WTC11 (cell line): ENCODE results near the gene MYMK. TPM values are rescaled to one million over a fixed set of nuclear protein-coding genes. Genes with fewer than 3 reads are reported as not detected.

ENCODE experiments used
- ATAC-seq: fragments of 200-7000 bp; cut with Tn5 transposase; 2 replicates; pipeline ENCODE4 v1.10.0; 2021; ENCODE audit warnings: mild to moderate bottlenecking, moderate library complexity
- CTCF ChIA-PET: fragments of 300-600 bp; sonication (Branson Sonifier 250); formaldehyde crosslinking; loops from one replicate; lab custom pipeline; 2021; ENCODE audit warnings: antibody characterized with exemption; lab: Charles Lee
- POLR2A ChIA-PET: fragments of 350-600 bp; sonication (Branson Sonifier 250); formaldehyde crosslinking; loops from one replicate; lab custom pipeline; 2021; ENCODE audit warnings: antibody characterized with exemption; lab: Charles Lee
- DNase-seq: peaks from one replicate; pipeline ENCODE4 v3.0.0; 2021; ENCODE audit warnings: low spot score
- H3K27ac Mint-ChIP-seq: 2 replicates; pipeline ENCODE4 v1.8.0; 2021; ENCODE audit warnings: mixed read lengths
- H3K27me3 Mint-ChIP-seq: 2 replicates; pipeline ENCODE4 v1.8.0; 2021; ENCODE audit warnings: low read depth, mild to moderate bottlenecking, moderate library complexity, mixed read lengths
- H3K36me3 Mint-ChIP-seq: 2 replicates; pipeline ENCODE4 v1.8.0; 2021; ENCODE audit warnings: mixed read lengths
- H3K4me1 Mint-ChIP-seq: 2 replicates; pipeline ENCODE4 v1.8.0; 2022; ENCODE audit warnings: mixed read lengths
- H3K4me3 Mint-ChIP-seq: 2 replicates; pipeline ENCODE4 v1.8.0; 2021; ENCODE audit warnings: mild to moderate bottlenecking, moderate library complexity, mixed read lengths
- H3K9me3 Mint-ChIP-seq: 2 replicates; pipeline ENCODE4 v1.8.0; 2021; ENCODE audit warnings: mixed read lengths
- AR ChIP-seq: fragments of 250-450 bp; sonication (Bioruptor Pico); IDR thresholded peaks from 2 replicates; pipeline ENCODE4 v1.9.0; 2021; ENCODE audit warnings: mild to moderate bottlenecking
- ATF2 ChIP-seq: sonication (generic); formaldehyde crosslinking; IDR thresholded peaks from 2 replicates; pipeline ENCODE4 v1.8.1; 2022; ENCODE audit warnings: low read depth, missing genetic modification reagents, borderline replicate concordance
- E2F1 ChIP-seq: sonication (generic); formaldehyde crosslinking; IDR thresholded peaks from 2 replicates; pipeline ENCODE4 v1.8.0; 2022; ENCODE audit warnings: mild to moderate bottlenecking, missing genetic modification reagents
- FOXP4 ChIP-seq: sonication (generic); formaldehyde crosslinking; IDR thresholded peaks from 2 replicates; pipeline ENCODE4 v1.8.0; 2022; ENCODE audit warnings: mild to moderate bottlenecking, missing genetic modification reagents
- GABPB1 ChIP-seq: sonication (generic); formaldehyde crosslinking; IDR thresholded peaks from 2 replicates; pipeline ENCODE4 v1.8.1; 2023; ENCODE audit warnings: mild to moderate bottlenecking, missing genetic modification reagents
- MAX ChIP-seq: sonication (generic); formaldehyde crosslinking; IDR thresholded peaks from 2 replicates; pipeline ENCODE4 v1.8.0; 2022; ENCODE audit warnings: mild to moderate bottlenecking, missing genetic modification reagents
- NFE2L1 ChIP-seq: sonication (generic); formaldehyde crosslinking; IDR thresholded peaks from 2 replicates; pipeline ENCODE4 v1.8.1; 2023; ENCODE audit warnings: missing genetic modification reagents
- PRRX2 ChIP-seq: fragments of 250-450 bp; sonication (Bioruptor Pico); IDR thresholded peaks from 2 replicates; pipeline ENCODE4 v1.8.0; 2021; ENCODE audit warnings: mild to moderate bottlenecking
- RELA ChIP-seq: sonication (generic); formaldehyde crosslinking; IDR thresholded peaks from 2 replicates; pipeline ENCODE4 v1.8.1; 2022; ENCODE audit warnings: missing genetic modification reagents, mild to moderate bottlenecking, borderline replicate concordance
- RORB ChIP-seq: fragments of 250-450 bp; sonication (Bioruptor Pico); IDR thresholded peaks from 2 replicates; pipeline ENCODE4 v1.9.0; 2021; ENCODE audit warnings: mild to moderate bottlenecking
- SMAD4 ChIP-seq: sonication (generic); formaldehyde crosslinking; IDR thresholded peaks from 2 replicates; pipeline ENCODE4 v1.8.0; 2022; ENCODE audit warnings: mild to moderate bottlenecking, missing genetic modification reagents
- TEAD4 ChIP-seq: sonication (generic); formaldehyde crosslinking; IDR thresholded peaks from 2 replicates; pipeline ENCODE4 v1.8.0; 2022; ENCODE audit warnings: mild to moderate bottlenecking, missing genetic modification reagents
- USF2 ChIP-seq: sonication (generic); formaldehyde crosslinking; IDR thresholded peaks from 2 replicates; pipeline ENCODE4 v1.8.1; 2023; ENCODE audit warnings: mild to moderate bottlenecking, missing genetic modification reagents, moderate library complexity
- ZNF671 ChIP-seq: fragments of 250-450 bp; sonication (Bioruptor Pico); IDR thresholded peaks from 2 replicates; pipeline ENCODE4 v1.8.0; 2021; ENCODE audit warnings: mild to moderate bottlenecking
- ZSCAN18 ChIP-seq: fragments of 250-450 bp; sonication (Bioruptor Pico); IDR thresholded peaks from 2 replicates; pipeline ENCODE4 v2.1.2; 2022; ENCODE audit warnings: mild to moderate bottlenecking, moderate library complexity
- total RNA-seq: library from RNA; stranded (reverse); gene quantifications from 3 replicates; pipeline ENCODE4 v1.2.3, GENCODE V29; 2021

The MYMK gene
- total RNA-seq, 1 experiment from 2014 or later: not detected

- H3K27ac Mint-ChIP-seq: peak overlapping the region; percentile 10; the same call in 1 of the 2 replicates
- no peak for TF ChIP-seq TEAD4
- no peak for TF ChIP-seq NFE2L1 (CRISPR knock-in tag)
- TF ChIP-seq GABPB1 (CRISPR knock-in tag): no peak
- TF ChIP-seq ZSCAN18 (CRISPR knock-in tag): no peak
- no peak for TF ChIP-seq SMAD4
- TF ChIP-seq FOXP4: no peak
- TF ChIP-seq MAX (CRISPR knock-in tag): 0 out of 2 replicates have a peak, but pooled peaks have one; percentile 23
- no peak for TF ChIP-seq USF2 (CRISPR knock-in tag)
- TF ChIP-seq, all 79 proteins: peak for 1
- Mint-ChIP-seq H3K4me3 (no peak overlapping the region), H3K9me3 (no peaks in the 10 kb centered on the region), H3K4me1 (peaks cover 33% of the 10 kb centered on the region), H3K36me3 (no peaks in the 10 kb centered on the region), H3K27me3 (peaks cover 2% of the 10 kb centered on the region; the same call in 1 of the 2 replicates)
- ATAC-seq (no peak), DNase-seq (no peak)
- ChIA-PET CTCF (interaction anchor here (0.6 to 5.1 kb wide), 20 partner anchors 11 to 201 kb away, joined by 3 to 24 read pairs (median 4); partner anchors contain the start of gene FAM163B), POLR2A (no interaction called here)
Observed at GRCh38 chr9:133525677-133526076, 918 bp upstream of the MYMK start.

GRCh38 chr9:133524146-133524545 is 613 bp downstream of the MYMK start:
- TF ChIP-seq RORB (no peak), AR (no peak), E2F1 (CRISPR knock-in tag) (no peak), ZNF671 (CRISPR knock-in tag) (no peak), ZSCAN18 (CRISPR knock-in tag) (no peak), ATF2 (CRISPR knock-in tag) (no peak), PRRX2 (no peak), RELA (CRISPR knock-in tag) (no peak)
- Mint-ChIP-seq H3K9me3 (no peaks in the 10 kb centered on the region), H3K27me3 (peaks cover 2% of the 10 kb centered on the region; the same call in 1 of the 2 replicates), H3K4me3 (no peak overlapping the region), H3K4me1 (peaks cover 33% of the 10 kb centered on the region), H3K27ac (no peak overlapping the region), H3K36me3 (no peaks in the 10 kb centered on the region)
- ATAC-seq (no peak), DNase-seq (no peak)
- ChIA-PET POLR2A (no interaction called here), CTCF (interaction anchor here (1.0 to 2.5 kb wide), 4 partner anchors 11 to 202 kb away, joined by 3 to 10 read pairs (median 4); no protein-coding TSS in a partner anchor)
